Hematopoietic multipotent progenitor cell (in vitro differentiated cells): Measurements from ENCODE around the gene SLC6A2. TPM values are rescaled to one million over a fixed set of nuclear protein-coding genes. Genes with fewer than 3 reads are reported as not detected.
"Not testable (repeated sequence)": the region's sequence is repeated elsewhere in the genome, so short reads cannot be mapped to it uniquely, and the experiment has no call there.

Source experiments
- DNase-seq, 3 donors: peaks; one replicate each; pipeline ENCODE4 v3.0.0-alpha.2; 2011 to 2015; ENCODE audit warnings: low read depth in 2 of 3, low spot score in 2 of 3
- total RNA-seq: library from RNA; depleted of rRNA; stranded (reverse); fragments of >200 nt; gene quantifications from one replicate; pipeline ENCODE4 v1.2.3, GENCODE V29; 2012

The SLC6A2 gene
- 0.27 TPM for total RNA-seq

- DNase-seq = peak in 2 of 3 donors; percentile 18 to 31
Observed at GRCh38 chr16:55655897-55656681, at the start of gene SLC6A2. TSS of gene SLC6A2 (plus strand) at chr16:55655988. CDS start at chr16:55656695, 707 bp downstream.

GRCh38 chr16:55613613-55614335, 42.0 kb upstream of the SLC6A2 start:
- DNase-seq = no peak

- peak in 2 of 3 donors; percentile 55 to 92 for DNase-seq
Observed at GRCh38 chr16:55615071-55615470, 40.7 kb upstream of the SLC6A2 start.

- not testable (repeated sequence) for DNase-seq
Observed at GRCh38 chr16:55615670-55616069, 40.1 kb upstream of the SLC6A2 start.

GRCh38 chr16:55621771-55622170, 34.0 kb upstream of the SLC6A2 start:
- DNase-seq = no peak

GRCh38 chr16:55622272-55622671, 33.5 kb upstream of the SLC6A2 start:
- peak in 1 of 3 donors; percentile 34 for DNase-seq

GRCh38 chr16:55622930-55623561, 32.7 kb upstream of the SLC6A2 start:
- no peak for DNase-seq

- DNase-seq = no peak
Observed at GRCh38 chr16:55623640-55624039, 32.1 kb upstream of the SLC6A2 start.

- no peak for DNase-seq
Observed at GRCh38 chr16:55624696-55625095, 31.1 kb upstream of the SLC6A2 start.

GRCh38 chr16:55625843-55626242, 29.9 kb upstream of the SLC6A2 start:
- DNase-seq = no peak

- DNase-seq = no peak
Observed at GRCh38 chr16:55628306-55628968, 27.4 kb upstream of the SLC6A2 start.

GRCh38 chr16:55630774-55631173, 25.0 kb upstream of the SLC6A2 start:
- DNase-seq = no peak

GRCh38 chr16:55632259-55632658, 23.5 kb upstream of the SLC6A2 start:
- DNase-seq = no peak

- no peak for DNase-seq
Observed at GRCh38 chr16:55634193-55634592, 21.6 kb upstream of the SLC6A2 start.

GRCh38 chr16:55638256-55638655, 17.5 kb upstream of the SLC6A2 start:
- DNase-seq = no peak

GRCh38 chr16:55640701-55641327, 15.0 kb upstream of the SLC6A2 start:
- DNase-seq = no peak

- no peak for DNase-seq
Observed at GRCh38 chr16:55641430-55642056, 14.2 kb upstream of the SLC6A2 start.

- no peak for DNase-seq
Observed at GRCh38 chr16:55642611-55643010, 13.2 kb upstream of the SLC6A2 start.

- DNase-seq = no peak
Observed at GRCh38 chr16:55643161-55643970, 12.4 kb upstream of the SLC6A2 start.
